HUES6 (cell line): ENCODE measurements around the gene GOLGA1.
"Not testable (repeated sequence)": the region's sequence is repeated elsewhere in the genome, so short reads cannot be mapped to it uniquely, and the experiment has no call there.

Source experiments
- H3K27ac ChIP-seq: 2 replicates; pipeline ENCODE4 v1.7.0; 2013; ENCODE audit warnings: low read depth, mild to moderate bottlenecking, low read length, inconsistent platforms
- H3K27me3 ChIP-seq: 2 replicates; pipeline ENCODE4 v1.6.1; 2013; ENCODE audit warnings: low read length; ENCODE audit not compliant: control insufficient read depth, insufficient read depth
- H3K36me3 ChIP-seq: 2 replicates; pipeline ENCODE4 v1.6.1; 2013; ENCODE audit warnings: low read length; ENCODE audit not compliant: control insufficient read depth, insufficient read depth
- H3K4me1 ChIP-seq: 2 replicates; pipeline ENCODE4 v1.6.1; 2013; ENCODE audit warnings: low read length; ENCODE audit not compliant: control insufficient read depth, insufficient read depth
- H3K4me3 ChIP-seq: 2 replicates; pipeline ENCODE4 v1.5.1; 2013; ENCODE audit warnings: low read depth, low read length
- H3K9ac ChIP-seq: one replicate; pipeline ENCODE4 v1.6.1; 2013; ENCODE audit warnings: mild to moderate bottlenecking, low read length
- H3K9me3 ChIP-seq: 2 replicates; pipeline ENCODE4 v1.6.1; 2013; ENCODE audit warnings: low read depth, low read length; ENCODE audit not compliant: control insufficient read depth, insufficient read depth

GOLGA1 gene

DNA sequence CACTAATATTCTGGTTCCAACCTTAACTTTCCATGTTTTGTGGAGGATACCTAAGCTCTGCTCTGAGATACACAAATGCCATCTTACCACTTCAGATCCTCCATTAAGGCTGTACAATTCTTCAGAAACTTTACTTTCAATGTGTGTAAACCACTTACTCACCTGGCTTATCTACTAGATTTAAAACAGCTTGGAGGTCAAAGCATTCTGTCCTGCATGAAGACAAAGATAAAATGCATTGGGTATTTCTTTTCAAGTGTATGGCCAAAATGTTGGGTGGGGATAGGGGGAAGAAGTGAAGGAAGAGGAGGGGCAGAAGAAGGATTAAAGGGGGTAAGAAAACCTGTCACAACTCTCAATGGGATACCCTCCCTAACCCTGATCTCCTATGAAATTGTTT, 939 bp downstream of the GOLGA1 start:
- no peak overlapping the region for H3K27ac ChIP-seq
- peak overlapping the region; percentile 73 for H3K9ac ChIP-seq

GRCh38 chr9:124934290-124934689, 6.6 kb downstream of the GOLGA1 start:
- Histone ChIP-seq H3K4me3 (no peak overlapping the region), H3K36me3 (peaks cover 21% of the 10 kb centered on the region), H3K27me3 (no peaks in the 10 kb centered on the region), H3K4me1 (no peaks in the 10 kb centered on the region), H3K9me3 (no peaks in the 10 kb centered on the region), H3K9ac (no peak overlapping the region), H3K27ac (no peak overlapping the region)

More for the DNA sequence above, 939 bp downstream of the GOLGA1 start:
- Histone ChIP-seq H3K27me3 (no peaks in the 10 kb centered on the region), H3K36me3 (0 out of 2 replicates have a peak, but pooled peaks cover under 1% of the 10 kb centered on the region), H3K9me3 (no peaks in the 10 kb centered on the region), H3K4me3 (peak overlapping the region; percentile 100), H3K4me1 (peaks cover 9% of the 10 kb centered on the region)

DNA sequence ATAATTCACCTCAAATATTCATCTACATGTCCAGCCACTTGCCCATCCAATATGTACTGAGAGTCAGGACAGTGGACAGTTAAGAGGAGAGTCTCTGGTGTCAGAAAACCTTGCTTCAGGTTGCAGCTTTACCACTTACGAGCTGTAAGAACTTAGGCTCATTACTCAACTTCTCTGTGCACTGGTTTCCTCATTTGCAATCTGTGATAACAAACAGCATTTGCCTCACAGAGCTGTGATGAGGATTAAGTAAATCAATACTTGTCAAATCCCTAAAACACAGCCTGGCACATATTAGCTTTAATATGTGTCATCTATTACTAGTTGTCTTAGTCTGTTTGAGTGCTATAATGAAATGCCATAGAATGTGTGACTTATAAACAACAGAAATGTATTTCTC, 8.6 kb downstream of the GOLGA1 start:
- Histone ChIP-seq H3K4me3 (no peak overlapping the region), H3K36me3 (peaks cover 27% of the 10 kb centered on the region), H3K9me3 (no peaks in the 10 kb centered on the region), H3K9ac (no peak overlapping the region), H3K27ac (no peak overlapping the region), H3K27me3 (no peaks in the 10 kb centered on the region), H3K4me1 (no peaks in the 10 kb centered on the region)

- H3K9ac ChIP-seq = no peak overlapping the region
- peaks cover 24% of the 10 kb centered on the region for H3K36me3 ChIP-seq
- no peaks in the 10 kb centered on the region for H3K9me3 ChIP-seq
- H3K27me3 ChIP-seq = no peaks in the 10 kb centered on the region
- no peak overlapping the region for H3K27ac ChIP-seq
- no peak overlapping the region for H3K4me3 ChIP-seq
- no peaks in the 10 kb centered on the region for H3K4me1 ChIP-seq
Measured at GRCh38 chr9:124929464-124929863, 11.4 kb downstream of the GOLGA1 start.

- H3K4me3 ChIP-seq = no peak overlapping the region
- H3K36me3 ChIP-seq = peaks cover 19% of the 10 kb centered on the region
Measured at GRCh38 chr9:124928116-124928515, 12.8 kb downstream of the GOLGA1 start.

DNA sequence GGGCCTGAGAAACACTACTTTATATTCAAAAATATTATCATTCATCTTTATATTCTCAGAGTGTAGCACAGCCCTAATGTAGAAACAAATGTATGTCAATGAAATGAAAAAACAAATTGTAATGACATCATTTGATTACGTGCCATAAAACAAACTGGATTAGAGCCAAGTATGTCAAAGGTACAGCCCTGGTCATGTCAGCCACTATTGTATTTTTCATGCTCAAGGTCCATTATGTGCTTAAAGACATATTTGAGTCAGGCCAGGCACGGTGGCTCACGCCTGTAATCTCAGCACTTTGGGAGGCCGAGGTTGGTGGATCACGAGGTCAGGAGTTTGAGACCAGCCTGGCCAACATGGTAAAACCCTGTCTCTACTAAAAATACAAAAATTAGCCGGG, 20.5 kb downstream of the GOLGA1 start:
- H3K9ac ChIP-seq, H3K9me3 ChIP-seq, H3K4me1 ChIP-seq, H3K4me3 ChIP-seq, H3K27ac ChIP-seq, H3K27me3 ChIP-seq: not testable (repeated sequence)
- H3K36me3 ChIP-seq = peaks cover 21% of the 10 kb centered on the region

More at GRCh38 chr9:124928116-124928515, 12.8 kb downstream of the GOLGA1 start:
- Histone ChIP-seq H3K27ac (no peak overlapping the region), H3K9me3 (no peaks in the 10 kb centered on the region), H3K4me1 (no peaks in the 10 kb centered on the region), H3K27me3 (no peaks in the 10 kb centered on the region), H3K9ac (no peak overlapping the region)

DNA sequence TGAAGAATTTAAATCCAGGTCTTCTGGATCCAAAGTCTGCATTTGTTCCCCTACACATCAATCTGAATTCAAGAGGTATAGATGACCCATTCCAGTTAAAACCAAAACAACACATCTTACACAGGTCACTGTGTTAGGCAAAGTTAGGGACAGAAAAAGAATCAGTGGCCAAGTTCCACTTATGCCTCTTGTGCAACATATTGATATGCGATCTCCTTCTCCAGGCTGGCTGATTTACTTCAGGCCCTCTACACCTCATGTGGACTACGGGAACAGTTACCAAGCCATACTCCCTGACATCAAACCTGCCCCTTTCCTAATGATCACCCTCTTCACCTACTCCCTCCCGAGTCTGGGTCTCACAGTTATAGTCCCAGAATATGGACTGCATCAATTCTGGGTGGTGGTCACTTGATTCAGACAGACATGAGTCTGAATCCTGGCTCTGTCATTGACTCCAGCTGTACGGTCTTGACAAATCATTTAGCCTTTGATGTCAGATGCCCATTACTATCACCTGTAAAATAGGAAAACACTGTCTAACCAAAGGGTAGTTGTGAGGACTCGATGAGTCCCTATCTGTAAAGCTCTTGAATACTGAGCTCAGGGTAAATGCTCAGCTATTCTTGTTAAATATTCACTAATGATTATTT, 26.0 kb downstream of the GOLGA1 start:
- H3K4me3 ChIP-seq = no peak overlapping the region
- H3K36me3 ChIP-seq = peaks cover 24% of the 10 kb centered on the region
- no peak overlapping the region for H3K9ac ChIP-seq
- H3K27ac ChIP-seq = no peak overlapping the region
- H3K9me3 ChIP-seq = no peaks in the 10 kb centered on the region
- no peaks in the 10 kb centered on the region for H3K4me1 ChIP-seq
- H3K27me3 ChIP-seq = no peaks in the 10 kb centered on the region

DNA sequence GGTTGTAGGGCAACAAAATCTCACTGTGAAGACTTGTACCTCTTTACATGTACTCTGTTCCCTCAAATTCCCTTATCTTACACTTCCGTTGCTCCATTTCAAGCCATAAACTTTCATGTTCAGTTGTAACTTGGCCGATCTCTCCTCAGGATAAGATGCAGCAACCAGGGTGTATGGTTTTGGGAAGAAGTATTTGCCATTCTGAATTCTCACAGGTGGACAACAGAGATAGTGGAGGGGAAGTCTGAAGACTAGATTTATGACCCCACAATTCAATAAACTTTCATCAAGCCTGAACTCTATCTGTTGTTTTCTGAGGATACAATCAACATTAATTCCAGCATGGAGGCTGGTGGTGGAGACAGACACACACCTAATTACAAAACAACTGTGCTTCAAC, 27.5 kb downstream of the GOLGA1 start:
- no peak overlapping the region for H3K9ac ChIP-seq

DNA sequence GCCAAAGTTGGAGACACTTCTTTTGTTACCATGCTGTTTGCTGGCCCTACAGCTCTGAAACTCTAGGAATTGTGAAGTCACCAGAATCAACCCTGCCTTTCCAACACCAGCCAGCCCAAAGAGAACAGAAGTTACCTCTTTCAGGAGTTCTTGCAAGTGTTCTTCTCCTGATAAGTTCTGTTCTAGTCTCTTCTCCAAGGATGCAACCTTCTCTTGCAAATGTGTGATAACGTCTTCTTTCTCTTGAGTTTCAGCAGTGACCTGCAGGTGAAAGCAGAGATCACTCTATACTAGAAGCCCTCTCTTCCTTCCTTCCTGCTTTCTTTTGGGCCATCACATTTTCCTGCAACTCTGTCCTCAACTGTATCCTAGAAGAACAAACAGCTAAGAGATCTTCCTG, 29.1 kb downstream of the GOLGA1 start:
- Histone ChIP-seq H3K4me3 (no peak overlapping the region), H3K27ac (no peak overlapping the region), H3K36me3 (peaks cover 19% of the 10 kb centered on the region), H3K9me3 (no peaks in the 10 kb centered on the region), H3K4me1 (no peaks in the 10 kb centered on the region), H3K27me3 (no peaks in the 10 kb centered on the region), H3K9ac (no peak overlapping the region)

More for the DNA sequence above, 27.5 kb downstream of the GOLGA1 start:
- H3K27me3 ChIP-seq = no peaks in the 10 kb centered on the region
- no peaks in the 10 kb centered on the region for H3K4me1 ChIP-seq
- H3K27ac ChIP-seq = no peak overlapping the region
- no peaks in the 10 kb centered on the region for H3K9me3 ChIP-seq
- H3K36me3 ChIP-seq = peaks cover 19% of the 10 kb centered on the region
- no peak overlapping the region for H3K4me3 ChIP-seq

GRCh38 chr9:124908098-124908497, 32.8 kb downstream of the GOLGA1 start:
- Histone ChIP-seq H3K36me3 (peaks cover 19% of the 10 kb centered on the region), H3K4me1 (no peaks in the 10 kb centered on the region), H3K9ac (no peak overlapping the region), H3K27ac (no peak overlapping the region), H3K9me3 (no peaks in the 10 kb centered on the region), H3K4me3 (no peak overlapping the region), H3K27me3 (no peaks in the 10 kb centered on the region)

GRCh38 chr9:124906966-124907365, 33.9 kb downstream of the GOLGA1 start:
- H3K4me1 ChIP-seq = no peaks in the 10 kb centered on the region
- H3K9ac ChIP-seq = no peak overlapping the region
- H3K9me3 ChIP-seq = no peaks in the 10 kb centered on the region
- no peak overlapping the region for H3K4me3 ChIP-seq
- H3K36me3 ChIP-seq = peaks cover 16% of the 10 kb centered on the region
- no peaks in the 10 kb centered on the region for H3K27me3 ChIP-seq
- H3K27ac ChIP-seq = no peak overlapping the region
